K562 (cell line): Measurements from ENCODE around the gene ATP6V1F. TPM values are rescaled to one million over a fixed set of nuclear protein-coding genes. Genes with fewer than 3 reads are reported as not detected.

Experiments used
- TRIM28 ChIP-seq: fragments of 450-650 bp; IDR thresholded peaks from 2 replicates; pipeline ENCODE4 v1.6.1; 2017
- polyA plus RNA-seq, 8 experiments: library from polyadenylated mRNA; depleted of rRNA in 4 of 8; stranded (reverse) in 5 of 8; unstranded in 3 of 8; fragments of >200 nt; fragmentation: Nextera tagmentation in 2 of 8; fragmentation: Illumina TruSeq in 1 of 8; extraction: Ambion mirVana in 2 of 8; extraction: Trizol in 1 of 8; gene quantifications; 2 replicates each; pipeline versions ENCODE4 v1.2.1 to v1.2.3, GENCODE V29; 2011 to 2014; ENCODE audit warnings: inconsistent platforms in 1 of 8, missing spikeins in 1 of 8
- total RNA-seq, 7 experiments: library from RNA; depleted of rRNA in 6 of 7; stranded (reverse); fragments of >200 nt in 6 of 7; fragmentation: Illumina TruSeq in 2 of 7; extraction: Trizol in 2 of 7; gene quantifications; 2 replicates each; pipeline versions ENCODE4 v1.2.1 to v1.2.3, GENCODE V29; 2011 to 2021; ENCODE audit warnings: low replicate concordance in 1 of 7
- TF ChIP-seq, protein P1 (sequence below): fragments of 200-600 bp; sonication (generic); IDR thresholded peaks from one replicate; pipeline ENCODE4 v1.6.1; 2012; ENCODE audit warnings: mild to moderate bottlenecking, low read depth, low read length, inconsistent platforms
- TF ChIP-seq, protein P2 (sequence below): sonication (generic); formaldehyde crosslinking; IDR thresholded peaks from 2 replicates; pipeline ENCODE4 v1.9.0; 2022; ENCODE audit warnings: mild to moderate bottlenecking, missing genetic modification reagents

The ATP6V1F gene
- total and polyA plus RNA-seq, 9 of the 15 experiments (the other 6 are each of a cell fraction or from before 2014, with no cell fraction given) = 206 to 1,123 (median 542) TPM

DNA sequence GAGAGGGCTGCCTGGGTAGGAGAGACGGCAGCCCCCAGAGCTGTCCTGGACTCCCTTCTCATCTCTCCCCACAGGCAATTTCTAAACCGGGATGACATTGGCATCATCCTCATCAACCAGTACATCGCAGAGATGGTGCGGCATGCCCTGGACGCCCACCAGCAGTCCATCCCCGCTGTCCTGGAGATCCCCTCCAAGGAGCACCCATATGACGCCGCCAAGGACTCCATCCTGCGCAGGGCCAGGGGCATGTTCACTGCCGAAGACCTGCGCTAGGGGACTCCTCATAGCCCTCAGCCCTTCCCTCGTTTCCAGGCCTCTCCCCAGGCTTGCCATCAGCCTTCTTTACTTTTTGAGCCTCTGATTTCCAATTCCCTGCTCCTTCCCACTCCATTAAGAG lies 2.6 kb downstream of the ATP6V1F start (continued):
- TF ChIP-seq, protein P1, sequence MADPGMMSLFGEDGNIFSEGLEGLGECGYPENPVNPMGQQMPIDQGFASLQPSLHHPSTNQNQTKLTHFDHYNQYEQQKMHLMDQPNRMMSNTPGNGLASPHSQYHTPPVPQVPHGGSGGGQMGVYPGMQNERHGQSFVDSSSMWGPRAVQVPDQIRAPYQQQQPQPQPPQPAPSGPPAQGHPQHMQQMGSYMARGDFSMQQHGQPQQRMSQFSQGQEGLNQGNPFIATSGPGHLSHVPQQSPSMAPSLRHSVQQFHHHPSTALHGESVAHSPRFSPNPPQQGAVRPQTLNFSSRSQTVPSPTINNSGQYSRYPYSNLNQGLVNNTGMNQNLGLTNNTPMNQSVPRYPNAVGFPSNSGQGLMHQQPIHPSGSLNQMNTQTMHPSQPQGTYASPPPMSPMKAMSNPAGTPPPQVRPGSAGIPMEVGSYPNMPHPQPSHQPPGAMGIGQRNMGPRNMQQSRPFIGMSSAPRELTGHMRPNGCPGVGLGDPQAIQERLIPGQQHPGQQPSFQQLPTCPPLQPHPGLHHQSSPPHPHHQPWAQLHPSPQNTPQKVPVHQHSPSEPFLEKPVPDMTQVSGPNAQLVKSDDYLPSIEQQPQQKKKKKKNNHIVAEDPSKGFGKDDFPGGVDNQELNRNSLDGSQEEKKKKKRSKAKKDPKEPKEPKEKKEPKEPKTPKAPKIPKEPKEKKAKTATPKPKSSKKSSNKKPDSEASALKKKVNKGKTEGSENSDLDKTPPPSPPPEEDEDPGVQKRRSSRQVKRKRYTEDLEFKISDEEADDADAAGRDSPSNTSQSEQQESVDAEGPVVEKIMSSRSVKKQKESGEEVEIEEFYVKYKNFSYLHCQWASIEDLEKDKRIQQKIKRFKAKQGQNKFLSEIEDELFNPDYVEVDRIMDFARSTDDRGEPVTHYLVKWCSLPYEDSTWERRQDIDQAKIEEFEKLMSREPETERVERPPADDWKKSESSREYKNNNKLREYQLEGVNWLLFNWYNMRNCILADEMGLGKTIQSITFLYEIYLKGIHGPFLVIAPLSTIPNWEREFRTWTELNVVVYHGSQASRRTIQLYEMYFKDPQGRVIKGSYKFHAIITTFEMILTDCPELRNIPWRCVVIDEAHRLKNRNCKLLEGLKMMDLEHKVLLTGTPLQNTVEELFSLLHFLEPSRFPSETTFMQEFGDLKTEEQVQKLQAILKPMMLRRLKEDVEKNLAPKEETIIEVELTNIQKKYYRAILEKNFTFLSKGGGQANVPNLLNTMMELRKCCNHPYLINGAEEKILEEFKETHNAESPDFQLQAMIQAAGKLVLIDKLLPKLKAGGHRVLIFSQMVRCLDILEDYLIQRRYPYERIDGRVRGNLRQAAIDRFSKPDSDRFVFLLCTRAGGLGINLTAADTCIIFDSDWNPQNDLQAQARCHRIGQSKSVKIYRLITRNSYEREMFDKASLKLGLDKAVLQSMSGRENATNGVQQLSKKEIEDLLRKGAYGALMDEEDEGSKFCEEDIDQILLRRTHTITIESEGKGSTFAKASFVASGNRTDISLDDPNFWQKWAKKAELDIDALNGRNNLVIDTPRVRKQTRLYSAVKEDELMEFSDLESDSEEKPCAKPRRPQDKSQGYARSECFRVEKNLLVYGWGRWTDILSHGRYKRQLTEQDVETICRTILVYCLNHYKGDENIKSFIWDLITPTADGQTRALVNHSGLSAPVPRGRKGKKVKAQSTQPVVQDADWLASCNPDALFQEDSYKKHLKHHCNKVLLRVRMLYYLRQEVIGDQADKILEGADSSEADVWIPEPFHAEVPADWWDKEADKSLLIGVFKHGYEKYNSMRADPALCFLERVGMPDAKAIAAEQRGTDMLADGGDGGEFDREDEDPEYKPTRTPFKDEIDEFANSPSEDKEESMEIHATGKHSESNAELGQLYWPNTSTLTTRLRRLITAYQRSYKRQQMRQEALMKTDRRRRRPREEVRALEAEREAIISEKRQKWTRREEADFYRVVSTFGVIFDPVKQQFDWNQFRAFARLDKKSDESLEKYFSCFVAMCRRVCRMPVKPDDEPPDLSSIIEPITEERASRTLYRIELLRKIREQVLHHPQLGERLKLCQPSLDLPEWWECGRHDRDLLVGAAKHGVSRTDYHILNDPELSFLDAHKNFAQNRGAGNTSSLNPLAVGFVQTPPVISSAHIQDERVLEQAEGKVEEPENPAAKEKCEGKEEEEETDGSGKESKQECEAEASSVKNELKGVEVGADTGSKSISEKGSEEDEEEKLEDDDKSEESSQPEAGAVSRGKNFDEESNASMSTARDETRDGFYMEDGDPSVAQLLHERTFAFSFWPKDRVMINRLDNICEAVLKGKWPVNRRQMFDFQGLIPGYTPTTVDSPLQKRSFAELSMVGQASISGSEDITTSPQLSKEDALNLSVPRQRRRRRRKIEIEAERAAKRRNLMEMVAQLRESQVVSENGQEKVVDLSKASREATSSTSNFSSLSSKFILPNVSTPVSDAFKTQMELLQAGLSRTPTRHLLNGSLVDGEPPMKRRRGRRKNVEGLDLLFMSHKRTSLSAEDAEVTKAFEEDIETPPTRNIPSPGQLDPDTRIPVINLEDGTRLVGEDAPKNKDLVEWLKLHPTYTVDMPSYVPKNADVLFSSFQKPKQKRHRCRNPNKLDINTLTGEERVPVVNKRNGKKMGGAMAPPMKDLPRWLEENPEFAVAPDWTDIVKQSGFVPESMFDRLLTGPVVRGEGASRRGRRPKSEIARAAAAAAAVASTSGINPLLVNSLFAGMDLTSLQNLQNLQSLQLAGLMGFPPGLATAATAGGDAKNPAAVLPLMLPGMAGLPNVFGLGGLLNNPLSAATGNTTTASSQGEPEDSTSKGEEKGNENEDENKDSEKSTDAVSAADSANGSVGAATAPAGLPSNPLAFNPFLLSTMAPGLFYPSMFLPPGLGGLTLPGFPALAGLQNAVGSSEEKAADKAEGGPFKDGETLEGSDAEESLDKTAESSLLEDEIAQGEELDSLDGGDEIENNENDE = no peak
- TF ChIP-seq TRIM28 = no peak
- TF ChIP-seq, protein P2, sequence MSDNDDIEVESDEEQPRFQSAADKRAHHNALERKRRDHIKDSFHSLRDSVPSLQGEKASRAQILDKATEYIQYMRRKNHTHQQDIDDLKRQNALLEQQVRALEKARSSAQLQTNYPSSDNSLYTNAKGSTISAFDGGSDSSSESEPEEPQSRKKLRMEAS (CRISPR knock-in tag) = 0 out of 2 replicates have a peak, but pooled peaks have one; percentile 26
